ENCODE data around the gene SERPINB7. TPM values are rescaled to one million over a fixed set of nuclear protein-coding genes. Genes with fewer than 3 reads are reported as not detected.

The SERPINB7 gene
- total and polyA plus RNA-seq, 2 of the 8 experiments (the other 6 are each of a cell fraction or from before 2014, with no cell fraction given), result not detected

GRCh38 chr18:63758615-63759240, 16.5 kb upstream of the SERPINB7 start:
- no peak overlapping the region for H2BK120ac ChIP-seq (replicated peaks; ENCODE audit: low read depth, low read length)
- H3K23ac ChIP-seq (ENCODE audit: insufficient read length), result no peak overlapping the region
- no peaks in the 10 kb centered on the region for H3K4me1 ChIP-seq (replicated peaks in 1 of 4; ENCODE audit: control insufficient read depth in 3 of 4, insufficient read depth in 4 of 4, low read length in 3 of 4)
- no peak overlapping the region for H4K91ac ChIP-seq (replicated peaks; ENCODE audit: insufficient read length, low read length)
- FAIRE-seq (no peak), DNase-seq (ENCODE audit: low read depth in 1 of 2, low spot score in 2 of 2) (no peak)
- H3K14ac ChIP-seq (ENCODE audit: insufficient read length), result no peak overlapping the region
- no peak overlapping the region for H2BK15ac ChIP-seq (ENCODE audit: low read length)
- no peaks in the 10 kb centered on the region for H3K27me3 ChIP-seq (replicated peaks in 1 of 4; ENCODE audit: control insufficient read depth in 3 of 4, extremely low read depth in 1 of 4, insufficient read depth in 3 of 4, low read length in 3 of 4)
- no peak overlapping the region for H2AFZ ChIP-seq (ENCODE audit: low read length)
- H3K4me2 ChIP-seq (ENCODE audit: insufficient read depth in 1 of 2, low read depth in 2 of 2, low read length in 2 of 2), result no peak overlapping the region
- peaks cover 7 to 16% of the 10 kb centered on the region in 2 experiments for H3K9me3 ChIP-seq (ENCODE audit: insufficient read depth in 2 of 2, low read depth in 1 of 2, low read length in 1 of 2)
- TF ChIP-seq TAF7 (optimal IDR thresholded peaks at IDR 0.05; ENCODE audit: borderline replicate concordance, low read depth, low read length), result no peak
- TF ChIP-seq TAF1 (IDR thresholded peaks at IDR 0.05; ENCODE audit: low read depth, low read length), result no peak
- no peak for TF ChIP-seq HDAC6 (IDR thresholded peaks at IDR 0.05; ENCODE audit: low read depth, low read length)
- TF ChIP-seq RAD21 (IDR thresholded peaks at IDR 0.05 in 1 of 2, conservative IDR thresholded peaks at IDR 0.05 in 1 of 2; ENCODE audit: low read depth in 2 of 2, low read length in 2 of 2), result no peak
- TF ChIP-seq PHF8 (conservative IDR thresholded peaks at IDR 0.05; ENCODE audit: low read depth, low read length), result no peak
- no peak for TF ChIP-seq SAP30 (IDR thresholded peaks at IDR 0.05; ENCODE audit: insufficient read depth, insufficient replicate concordance, low read length)
- no peak for TF ChIP-seq MAFK (IDR thresholded peaks at IDR 0.05; ENCODE audit: low read depth, low read length)
- no peak for TF ChIP-seq RBBP5 (IDR thresholded peaks at IDR 0.05; ENCODE audit: borderline replicate concordance, low read depth, low read length)
- no peak overlapping the region for H2BK5ac ChIP-seq (ENCODE audit: low read depth, low read length)
- H2BK20ac ChIP-seq (ENCODE audit: low read length), result no peak overlapping the region
- H3K9ac ChIP-seq (replicated peaks in 1 of 4; ENCODE audit: extremely low read depth in 1 of 4, low read depth in 3 of 4, low read length in 3 of 4), result no peak overlapping the region
- H4K5ac ChIP-seq (ENCODE audit: insufficient read length, low read depth, low read length), result no peak overlapping the region
- ChIA-PET POLR2A (ENCODE audit: partially characterized antibody) (no interaction called here), CTCF (ENCODE audit: partially characterized antibody) (interaction anchor here (0.7 to 1.2 kb wide), 2 partner anchors 17 to 114 kb away, joined by 4 to 5 read pairs; no protein-coding TSS in a partner anchor)
- H4K20me1 ChIP-seq (replicated peaks in 1 of 2; ENCODE audit: control insufficient read depth in 1 of 2, insufficient read depth in 2 of 2, low read length in 2 of 2), result no peaks in the 10 kb centered on the region
- no peaks in the 10 kb centered on the region for H3K79me2 ChIP-seq (ENCODE audit: control insufficient read depth in 1 of 2, insufficient read depth in 2 of 2, low read length in 2 of 2)
- no peak overlapping the region for H3K4me3 ChIP-seq (ENCODE audit: extremely low read depth in 1 of 4, insufficient read depth in 2 of 4, low read depth in 3 of 4, low read length in 4 of 4)
- H2AK5ac ChIP-seq (ENCODE audit: low read depth, low read length), result no peak overlapping the region
- no peak overlapping the region for H4K8ac ChIP-seq (ENCODE audit: extremely low read depth, insufficient read depth, low read length)
- H2BK12ac ChIP-seq (ENCODE audit: low read depth, low read length), result no peak overlapping the region
- H3K36me3 ChIP-seq (ENCODE audit: control insufficient read depth in 2 of 4, insufficient read depth in 4 of 4, low read length in 3 of 4), result no peaks in the 10 kb centered on the region
- 93% methylated on average over 3 of the region's 3 CpGs; no CpG with 5 or more reads in 1 of the 2 experiments for WGBS, 2 experiments (ENCODE audit: extremely low coverage in 1 of 2, insufficient coverage in 1 of 2, insufficient read length in 1 of 2, insufficient replicate concordance in 2 of 2, low coverage in 1 of 2, low lambda C conversion rate in 2 of 2, missing lambda C conversion rate in 1 of 2)
- no peaks in the 10 kb centered on the region; the same call in 1 of the 2 replicates for H3K23me2 ChIP-seq (ENCODE audit: low read depth, low read length)
- H3K79me1 ChIP-seq (ENCODE audit: low read depth, low read length), result no peaks in the 10 kb centered on the region
- H3K56ac ChIP-seq (replicated peaks; ENCODE audit: insufficient read length, low read depth, low read length), result no peak overlapping the region
- no peak overlapping the region for H3K27ac ChIP-seq (ENCODE audit: low read depth, low read length)
- H3K18ac ChIP-seq (ENCODE audit: extremely low read depth, low read length), result no peak overlapping the region
- H3K4ac ChIP-seq (replicated peaks; ENCODE audit: insufficient read length, low read depth, low read length), result no peak overlapping the region

All from H1 (cell line).